ENCODE data around the gene TDRD7. TPM values are rescaled to one million over a fixed set of nuclear protein-coding genes. Genes with fewer than 3 reads are reported as not detected.

Gene TDRD7
- total RNA-seq, 1 donor from 2014 or later: 9.4 TPM

- peak overlapping the region; percentile 39 for H3K4me3 ChIP-seq (ENCODE audit: low read depth, low read length)
- no peak for DNase-seq (ENCODE audit: low read depth)
- no peak for TF ChIP-seq CTCF (conservative IDR thresholded peaks at IDR 0.05; ENCODE audit: low read depth, low read length)
Observed at GRCh38 chr9:97500765-97501176, 88.9 kb downstream of the TDRD7 start.

DNA sequence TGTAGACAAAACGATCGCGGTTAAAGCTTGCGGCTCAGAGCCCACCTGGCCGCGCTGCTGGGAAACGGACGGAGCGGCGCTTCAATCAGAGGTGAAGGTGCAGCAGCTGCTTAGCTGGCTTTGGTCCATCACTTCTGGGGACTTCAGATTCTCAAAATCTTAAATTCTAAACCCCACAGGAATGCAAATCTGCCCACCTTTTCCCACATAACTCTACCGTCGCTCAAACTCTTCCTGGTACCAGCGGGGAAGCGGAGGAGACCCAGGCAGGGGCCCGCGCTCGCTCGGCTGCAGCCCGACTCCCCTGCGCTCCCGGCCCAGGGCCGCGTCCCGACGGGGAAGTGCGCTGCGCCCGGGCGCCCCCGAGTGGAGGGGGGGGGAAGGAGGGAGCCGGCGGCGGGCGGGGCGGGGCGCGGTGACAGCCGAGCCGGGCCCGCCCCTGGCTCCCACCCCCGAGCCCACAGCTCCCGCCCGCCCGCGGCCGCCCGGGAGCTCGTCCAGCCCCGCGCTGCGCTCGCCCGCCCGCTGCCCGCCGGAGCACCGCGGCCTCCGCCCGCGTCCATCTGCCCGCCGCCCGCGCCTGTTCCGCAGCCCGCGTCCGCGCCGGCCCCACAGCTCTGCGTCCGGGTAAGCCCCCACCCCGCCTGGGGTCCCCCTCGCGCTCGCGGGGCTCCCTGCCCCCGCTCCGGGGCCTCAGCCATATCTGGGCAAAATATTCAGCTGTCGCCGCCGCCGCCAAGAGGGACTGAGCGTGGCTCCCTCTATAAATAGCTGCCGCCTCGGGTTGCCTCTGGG is 89.5 kb downstream of the TDRD7 start, which contains the start of gene TMOD1:
Gene TMOD1, plus strand, starts transcription at position 490 of the 795 bp plus-strand sequence. CDS start 22,523 bp downstream, outside the sequence.
- H3K4me3 ChIP-seq (ENCODE audit: low read depth, low read length): peak within 1 kb of the TSS; percentile 56
- DNase-seq (ENCODE audit: low read depth): no peak
- peak; percentile 3 for TF ChIP-seq CTCF (conservative IDR thresholded peaks at IDR 0.05; ENCODE audit: low read depth, low read length)

- DNase-seq (ENCODE audit: low read depth): no peak
- TF ChIP-seq CTCF (conservative IDR thresholded peaks at IDR 0.05; ENCODE audit: low read depth, low read length): no peak
Observed at GRCh38 chr9:97501972-97502221, 90.0 kb downstream of the TDRD7 start.

DNA sequence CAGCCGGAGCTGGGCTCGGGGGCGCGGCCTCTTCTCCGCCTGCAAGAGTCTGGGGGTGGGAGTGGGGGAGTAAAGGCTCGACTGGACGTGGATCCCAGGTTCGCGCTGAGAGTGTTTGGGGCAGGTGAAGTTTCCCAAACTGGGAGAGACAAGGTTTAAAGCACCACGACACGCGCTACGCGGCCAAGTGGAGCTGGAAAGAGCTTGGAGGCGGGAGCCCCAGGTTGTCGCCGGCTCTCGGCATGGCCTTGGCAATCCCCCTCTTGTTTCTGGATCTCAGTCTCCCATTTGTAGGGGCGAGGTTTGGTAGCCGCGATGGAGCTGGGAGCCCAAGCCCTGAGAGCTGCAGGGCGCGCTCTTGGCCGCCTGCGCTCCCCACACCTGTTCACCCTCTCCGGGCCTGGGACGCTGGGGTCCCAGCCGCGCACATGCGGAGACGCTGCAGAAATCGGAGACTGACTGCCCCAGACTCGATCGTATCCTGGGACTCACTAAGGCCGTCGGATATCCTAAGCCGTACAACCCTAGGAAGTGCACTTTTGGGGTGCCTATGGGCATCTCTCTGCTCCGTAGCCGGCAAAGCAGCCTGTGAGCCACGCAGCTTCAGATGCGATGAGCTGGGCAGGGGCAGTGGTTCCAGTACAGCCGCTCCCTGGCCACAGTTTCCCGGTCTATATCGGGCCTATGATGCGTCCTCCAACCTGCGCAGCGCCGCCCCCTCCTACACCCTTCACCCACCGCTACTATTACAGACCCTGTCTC is 90.5 kb downstream of the TDRD7 start:
- TF ChIP-seq CTCF (conservative IDR thresholded peaks at IDR 0.05; ENCODE audit: low read depth, low read length): no peak
- DNase-seq (ENCODE audit: low read depth): no peak
- peak overlapping the region; percentile 56 for H3K4me3 ChIP-seq (ENCODE audit: low read depth, low read length)

More at GRCh38 chr9:97501972-97502221, 90.0 kb downstream of the TDRD7 start:
- H3K4me3 ChIP-seq (ENCODE audit: low read depth, low read length): peak overlapping the region; percentile 56

GRCh38 chr9:97502984-97503861 is 91.3 kb downstream of the TDRD7 start:
- no peak overlapping the region for H3K4me3 ChIP-seq (ENCODE audit: low read depth, low read length)
- DNase-seq (ENCODE audit: low read depth): no peak
- no peak for TF ChIP-seq CTCF (conservative IDR thresholded peaks at IDR 0.05; ENCODE audit: low read depth, low read length)

- TF ChIP-seq CTCF (conservative IDR thresholded peaks at IDR 0.05; ENCODE audit: low read depth, low read length): no peak
- no peak overlapping the region for H3K4me3 ChIP-seq (ENCODE audit: low read depth, low read length)
- no peak for DNase-seq (ENCODE audit: low read depth)
Observed at GRCh38 chr9:97503862-97504210, 91.9 kb downstream of the TDRD7 start.

Data from epithelial cell of proximal tubule (primary cell).